Transverse colon (tissue), 4 donors: ENCODE data around the gene GPBP1L1. TPM values are rescaled to one million over a fixed set of nuclear protein-coding genes. Genes with fewer than 3 reads are reported as not detected.
A peak's percentile ranks its signal among the peaks of the same experiment; 100 is the strongest.
"Not testable (repeated sequence)": the region's sequence is repeated elsewhere in the genome, so short reads cannot be mapped to it uniquely, and the experiment has no call there.

Source experiments
- DNase-seq: peaks from one replicate; pipeline ENCODE4 v3.0.0-alpha.2; 2019
- H3K27ac ChIP-seq, 4 donors: fragments of 200-600 bp; sonication (generic); 2 replicates each; pipeline ENCODE4 v1.5.1; 2016 to 2018; ENCODE audit warnings: inconsistent platforms in 4 of 4
- H3K27me3 ChIP-seq: fragments of 200-600 bp; sonication (generic); 2 replicates; pipeline ENCODE4 v1.5.1; 2017; ENCODE audit warnings: inconsistent platforms
- H3K36me3 ChIP-seq, 4 donors: fragments of 200-600 bp; sonication (generic); 2 replicates each; pipeline ENCODE4 v1.5.1; 2017 to 2019; ENCODE audit warnings: inconsistent platforms in 4 of 4
- H3K4me1 ChIP-seq, 4 donors: fragments of 200-600 bp; sonication (generic); 2 replicates each; pipeline ENCODE4 v1.5.1; 2017 to 2020; ENCODE audit warnings: inconsistent platforms in 4 of 4
- H3K4me3 ChIP-seq, 4 donors: fragments of 200-600 bp; sonication (generic); 1 replicate in 1 of 4; 2 replicates in 3 of 4; pipeline versions ENCODE4 v1.5.1 to v1.6.1; 2017 to 2019; ENCODE audit warnings: inconsistent platforms in 4 of 4
- H3K9me3 ChIP-seq, 2 donors: fragments of 200-600 bp; sonication (generic); 2 replicates each; pipeline ENCODE4 v1.5.1; 2017 to 2019; ENCODE audit warnings: inconsistent platforms in 2 of 2
- EP300 ChIP-seq: sonication (generic); formaldehyde crosslinking; IDR thresholded peaks from one replicate; pipeline ENCODE4 v1.6.1; 2017; ENCODE audit warnings: antibody characterized with exemption, low read depth
- POLR2A ChIP-seq: fragments of 450-650 bp; IDR thresholded peaks from one replicate; pipeline ENCODE4 v1.6.1; 2016; ENCODE audit warnings: antibody characterized with exemption, mild to moderate bottlenecking, moderate library complexity
- POLR2AphosphoS5 ChIP-seq, 3 donors: sonication (generic); formaldehyde crosslinking; IDR thresholded peaks; one replicate each; pipeline ENCODE4 v1.6.1; 2016; ENCODE audit warnings: antibody characterized with exemption in 3 of 3
- WGBS, 2 donors: methylation state at CpG; one replicate each; pipeline ENCODE4 v1.1.5; 2018; ENCODE audit warnings: low coverage in 1 of 2; 5-methylcytosine and 5-hydroxymethylcytosine counted together
- in situ Hi-C, 4 donors: fragments of 200-750 bp; cut with MboI; loops; one replicate each; pipeline versions ENCODE4 v1.15.0 to v1.15.1; 2017; ENCODE audit warnings: low sequenced_read_pairs in 3 of 4, low pct_ligation_motif_present in 1 of 4, low pct_unique_long_range_greater_than_20kb in 1 of 4
- intact Hi-C: fragments of 100-400 bp; cut with DNase I; formaldehyde crosslinking; loops from one replicate; pipeline ENCODE4 v1.15.1; 2023; ENCODE audit warnings: low total_unique reads
- total RNA-seq, 4 donors: library from RNA; depleted of rRNA; stranded (reverse); fragments of >200 nt; gene quantifications; one replicate each; pipeline ENCODE4 v1.1.0, GENCODE V29; 2016
- TF ChIP-seq, protein P1 (sequence below), 5 experiments: fragments of 200-600 bp in 3 of 5; fragments of 450-650 bp in 2 of 5; sonication (generic) in 3 of 5; IDR thresholded peaks; 1 replicate in 2 of 5; 2 replicates in 3 of 5; pipeline ENCODE4 v1.5.1; 2016 to 2017; ENCODE audit warnings: antibody characterized with exemption in 5 of 5, inconsistent platforms in 3 of 5, mild to moderate bottlenecking in 2 of 5, moderate library complexity in 1 of 5

The GPBP1L1 gene, protein sequence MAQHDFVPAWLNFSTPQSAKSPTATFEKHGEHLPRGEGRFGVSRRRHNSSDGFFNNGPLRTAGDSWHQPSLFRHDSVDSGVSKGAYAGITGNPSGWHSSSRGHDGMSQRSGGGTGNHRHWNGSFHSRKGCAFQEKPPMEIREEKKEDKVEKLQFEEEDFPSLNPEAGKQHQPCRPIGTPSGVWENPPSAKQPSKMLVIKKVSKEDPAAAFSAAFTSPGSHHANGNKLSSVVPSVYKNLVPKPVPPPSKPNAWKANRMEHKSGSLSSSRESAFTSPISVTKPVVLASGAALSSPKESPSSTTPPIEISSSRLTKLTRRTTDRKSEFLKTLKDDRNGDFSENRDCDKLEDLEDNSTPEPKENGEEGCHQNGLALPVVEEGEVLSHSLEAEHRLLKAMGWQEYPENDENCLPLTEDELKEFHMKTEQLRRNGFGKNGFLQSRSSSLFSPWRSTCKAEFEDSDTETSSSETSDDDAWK
- total RNA-seq = 100 to 1,000 TPM; 162 to 284 (median 222) TPM

DNA sequence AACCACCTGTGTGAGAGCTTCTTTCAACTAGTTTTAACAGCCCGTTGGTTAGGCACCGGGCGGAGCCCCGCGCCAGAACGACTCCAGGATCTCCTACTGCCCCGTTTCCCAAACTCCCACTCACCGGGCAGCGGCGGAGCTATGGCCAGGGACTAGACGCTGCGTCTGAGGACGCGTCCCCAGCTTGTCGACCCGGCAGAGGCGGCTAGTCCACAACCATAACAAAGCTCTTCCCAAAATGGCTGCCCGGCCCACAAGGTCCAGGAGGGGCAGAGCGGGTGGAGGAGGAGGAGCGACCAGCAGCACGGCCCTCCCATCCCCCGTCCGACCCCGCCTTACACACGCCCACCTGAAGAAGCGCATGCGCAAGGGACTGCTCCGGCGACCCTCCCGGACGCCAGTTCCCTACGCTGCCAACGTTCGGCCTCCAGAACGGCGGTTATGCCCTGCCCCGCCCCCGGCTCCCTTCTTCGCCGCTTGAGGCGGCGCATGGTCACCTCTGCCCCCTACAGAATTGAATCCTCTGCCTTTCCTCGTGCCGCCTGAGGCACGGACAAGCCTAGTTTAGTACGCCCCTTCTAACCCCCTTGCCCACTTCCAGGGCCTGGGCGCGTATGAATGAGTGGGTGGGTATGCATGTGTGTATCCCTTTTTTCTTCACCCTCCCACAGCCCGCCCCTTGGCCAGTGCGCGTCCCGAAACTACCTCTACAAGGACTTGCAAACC is at the start of gene GPBP1L1:
TSS of gene GPBP1L1 (minus strand) at position 246 of the 726 bp plus-strand sequence. CDS start 27,446 bp downstream, outside the sequence.
- peak; percentile 99 for DNase-seq
- intact Hi-C loops = no loop called here

DNA sequence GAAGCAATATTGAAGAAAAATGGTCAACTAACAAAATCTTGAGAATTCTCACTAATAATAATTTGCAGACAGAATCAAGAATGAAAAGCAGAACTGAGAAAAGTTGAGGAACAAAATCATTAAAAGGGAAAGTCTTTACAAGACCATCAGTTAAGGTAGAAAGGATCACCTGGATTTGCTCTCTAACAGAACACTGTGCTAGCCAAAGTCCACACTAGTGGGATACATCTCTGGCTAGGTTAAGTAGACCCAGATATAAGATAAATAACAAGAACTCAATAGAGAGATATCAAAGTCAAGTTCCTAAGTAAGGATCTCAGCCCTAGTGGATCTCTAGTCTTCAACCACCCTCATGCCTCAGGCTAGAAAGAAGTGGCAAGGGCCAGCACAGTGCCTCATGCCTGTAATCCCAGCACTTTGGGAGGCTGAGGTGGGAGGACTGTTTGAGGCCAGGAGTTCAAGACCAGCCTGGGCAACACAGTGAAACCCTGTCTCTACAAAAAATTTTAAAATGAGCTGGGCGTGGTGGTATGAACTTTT is 44.5 kb upstream of the GPBP1L1 start:
- Histone ChIP-seq H3K27me3 (no peaks in the 10 kb centered on the region), H3K36me3 (peaks cover 0 to 23% (median 5%) of the 10 kb centered on the region in 4 donors), H3K27ac (no peak overlapping the region), H3K9me3 (no peaks in the 10 kb centered on the region), H3K4me3 (no peak overlapping the region), H3K4me1 (no peaks in the 10 kb centered on the region)
- no peak for DNase-seq
- 100% methylated on average over 1 of the region's 1 CpG for WGBS, 2 donors
- in situ Hi-C loops = no loop called here
- TF ChIP-seq POLR2AphosphoS5 (IDR thresholded peaks at IDR 0.05) (no peak), EP300 (no peak), POLR2A (no peak)
- TF ChIP-seq, protein P1, sequence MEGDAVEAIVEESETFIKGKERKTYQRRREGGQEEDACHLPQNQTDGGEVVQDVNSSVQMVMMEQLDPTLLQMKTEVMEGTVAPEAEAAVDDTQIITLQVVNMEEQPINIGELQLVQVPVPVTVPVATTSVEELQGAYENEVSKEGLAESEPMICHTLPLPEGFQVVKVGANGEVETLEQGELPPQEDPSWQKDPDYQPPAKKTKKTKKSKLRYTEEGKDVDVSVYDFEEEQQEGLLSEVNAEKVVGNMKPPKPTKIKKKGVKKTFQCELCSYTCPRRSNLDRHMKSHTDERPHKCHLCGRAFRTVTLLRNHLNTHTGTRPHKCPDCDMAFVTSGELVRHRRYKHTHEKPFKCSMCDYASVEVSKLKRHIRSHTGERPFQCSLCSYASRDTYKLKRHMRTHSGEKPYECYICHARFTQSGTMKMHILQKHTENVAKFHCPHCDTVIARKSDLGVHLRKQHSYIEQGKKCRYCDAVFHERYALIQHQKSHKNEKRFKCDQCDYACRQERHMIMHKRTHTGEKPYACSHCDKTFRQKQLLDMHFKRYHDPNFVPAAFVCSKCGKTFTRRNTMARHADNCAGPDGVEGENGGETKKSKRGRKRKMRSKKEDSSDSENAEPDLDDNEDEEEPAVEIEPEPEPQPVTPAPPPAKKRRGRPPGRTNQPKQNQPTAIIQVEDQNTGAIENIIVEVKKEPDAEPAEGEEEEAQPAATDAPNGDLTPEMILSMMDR (IDR thresholded peaks at IDR 0.05) = no peak
- intact Hi-C loops = no loop called here

More for the DNA sequence above, at the start of gene GPBP1L1:
- Histone ChIP-seq H3K4me1 (peaks cover 15 to 54% (median 44%) of the 10 kb centered on the region in 4 donors), H3K27me3 (no peaks in the 10 kb centered on the region), H3K9me3 (no peaks in the 10 kb centered on the region), H3K36me3 (no peaks in the 10 kb centered on the region), H3K4me3 (peak within 1 kb of the TSS; percentile 78 to 99 (median 92)), H3K27ac (peak within 1 kb of the TSS; percentile 97 to 100 (median 98))
- 0 to 1% methylated on average over 5 to 44 of the region's 52 CpGs for WGBS, 2 donors
- TF ChIP-seq, protein P1 (IDR thresholded peaks at IDR 0.05) = no peak
- TF ChIP-seq POLR2A (peak; percentile 78), POLR2AphosphoS5 (IDR thresholded peaks at IDR 0.05) (peak; percentile 88 to 92 (median 91))
- in situ Hi-C loops = no loop called here

DNA sequence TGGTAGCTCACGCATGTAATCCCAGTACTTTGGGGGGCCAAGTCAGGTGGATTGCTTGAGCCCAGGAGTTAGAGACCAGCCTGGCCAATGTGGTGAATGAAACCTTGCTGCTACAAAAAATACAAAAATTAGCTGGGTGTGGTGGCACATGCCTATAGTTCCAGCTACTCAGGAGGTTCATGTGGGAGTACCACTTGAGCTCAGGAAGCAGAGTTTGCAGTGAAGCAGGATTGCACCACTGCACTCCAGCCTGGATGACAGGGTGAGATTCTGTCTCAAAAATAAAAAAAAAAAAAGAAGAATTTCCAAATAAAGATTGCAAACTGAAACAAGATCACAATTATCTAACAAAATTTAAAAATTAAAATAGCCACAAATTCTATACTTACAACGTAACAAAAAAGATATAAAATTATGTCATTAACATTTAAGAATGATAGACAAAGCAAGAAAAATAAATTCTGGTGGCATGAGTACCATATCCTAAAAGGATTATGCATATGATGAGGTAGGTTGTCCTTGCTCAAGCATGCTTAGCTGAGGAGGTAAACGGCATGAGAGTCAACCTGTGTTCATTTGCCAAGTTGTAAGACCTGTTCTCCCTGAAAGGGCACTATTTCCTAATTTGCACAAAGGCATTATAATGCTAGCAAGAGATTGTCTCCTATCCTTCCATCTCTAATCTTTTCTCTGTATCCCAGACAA is 43.9 kb upstream of the GPBP1L1 start:
- Histone ChIP-seq H3K27ac (no peak overlapping the region), H3K9me3 (no peaks in the 10 kb centered on the region)
- intact Hi-C loops = no loop called here

DNA sequence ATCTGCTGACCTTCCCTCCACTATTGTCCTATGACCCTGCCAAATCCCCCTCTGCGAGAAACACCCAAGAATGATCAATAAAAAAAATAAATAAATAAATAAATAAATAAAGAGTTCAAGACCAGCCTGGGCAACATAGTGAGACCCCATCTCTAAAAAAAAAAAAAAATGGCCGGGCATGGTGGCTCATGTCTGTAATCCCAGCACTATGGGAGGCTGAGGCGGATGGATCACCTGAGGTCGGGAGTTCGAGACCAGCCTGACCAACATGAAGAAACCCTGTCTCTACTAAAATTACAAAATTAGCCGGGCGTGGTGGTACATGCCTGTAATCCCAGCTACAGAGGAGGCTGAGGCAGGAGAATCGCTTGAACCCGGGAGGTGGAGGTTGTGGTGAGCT is 39.7 kb upstream of the GPBP1L1 start:
- intact Hi-C loops, H3K4me1 ChIP-seq, H3K4me3 ChIP-seq, DNase-seq, H3K27ac ChIP-seq, in situ Hi-C loops, H3K27me3 ChIP-seq, H3K9me3 ChIP-seq: not testable (repeated sequence)
- WGBS, 2 donors = 98 to 99% methylated on average over 7 to 9 of the region's 9 CpGs
- H3K36me3 ChIP-seq = peaks cover 0 to 28% (median 5%) of the 10 kb centered on the region in 4 donors

More for the DNA sequence above, 43.9 kb upstream of the GPBP1L1 start:
- TF ChIP-seq, protein P1 (IDR thresholded peaks at IDR 0.05) = no peak
- TF ChIP-seq EP300 = no peak
- no peak for TF ChIP-seq POLR2A
- no peak for TF ChIP-seq POLR2AphosphoS5 (IDR thresholded peaks at IDR 0.05)
- DNase-seq = no peak
- Histone ChIP-seq H3K27me3 (no peaks in the 10 kb centered on the region), H3K4me3 (no peak overlapping the region), H3K36me3 (peaks cover 0 to 23% (median 5%) of the 10 kb centered on the region in 4 donors), H3K4me1 (no peaks in the 10 kb centered on the region)
- 69 to 82% methylated on average over 3 of the region's 3 CpGs for WGBS, 2 donors
- in situ Hi-C loops = no loop called here
